Measurements from ENCODE around the gene HSD17B1.
"Not testable (repeated sequence)": the region's sequence is repeated elsewhere in the genome, so short reads cannot be mapped to it uniquely, and the experiment has no call there.

Gene HSD17B1

GRCh38 chr17:42548070-42548837 lies 4.5 kb upstream of the HSD17B1 start:
- DNase-seq = peak; percentile 76

- no peak for DNase-seq
Observed at GRCh38 chr17:42548993-42549755, 3.5 kb upstream of the HSD17B1 start.

GRCh38 chr17:42553161-42553818 lies 567 bp downstream of the HSD17B1 start:
- DNase-seq = no peak

- no peak for DNase-seq
Observed at GRCh38 chr17:42553866-42554249, 1.1 kb downstream of the HSD17B1 start.

- DNase-seq = peak; percentile 75
Observed at GRCh38 chr17:42554250-42555121, 1.8 kb downstream of the HSD17B1 start.

GRCh38 chr17:42555122-42555622 lies 2.4 kb downstream of the HSD17B1 start:
- DNase-seq = no peak

- DNase-seq = not testable (repeated sequence)
Observed at GRCh38 chr17:42555961-42556617, 3.4 kb downstream of the HSD17B1 start.

- DNase-seq = no peak
Observed at GRCh38 chr17:42559075-42559474, 6.4 kb downstream of the HSD17B1 start.

GRCh38 chr17:42560246-42560645 lies 7.5 kb downstream of the HSD17B1 start:
- no peak for DNase-seq

GRCh38 chr17:42561897-42562387 lies 9.2 kb downstream of the HSD17B1 start, which contains the start of gene COASY:
Gene COASY (plus strand): TSS chr17:42562148. CDS start chr17:42562623, 475 bp downstream.
- DNase-seq = peak; percentile 94

GRCh38 chr17:42562388-42563142 lies 9.8 kb downstream of the HSD17B1 start:
- peak; percentile 50 for DNase-seq

- no peak for DNase-seq
Observed at GRCh38 chr17:42563143-42563509, 10.4 kb downstream of the HSD17B1 start.

- no peak for DNase-seq
Observed at GRCh38 chr17:42563543-42563942, 10.8 kb downstream of the HSD17B1 start.

- DNase-seq = no peak
Observed at GRCh38 chr17:42563950-42564349, 11.2 kb downstream of the HSD17B1 start.

GRCh38 chr17:42564815-42565522 lies 12.2 kb downstream of the HSD17B1 start:
- DNase-seq = no peak

- no peak for DNase-seq
Observed at GRCh38 chr17:42565523-42566214, 12.9 kb downstream of the HSD17B1 start.

GRCh38 chr17:42566215-42566882 lies 13.6 kb downstream of the HSD17B1 start:
- DNase-seq = no peak

- DNase-seq = peak; percentile 91
Observed at GRCh38 chr17:42566883-42567573, 14.3 kb downstream of the HSD17B1 start, which contains the start of gene MLX. Gene MLX (plus strand): TSS chr17:42567100. CDS start chr17:42567125, 25 bp downstream.
